ENCODE data around the gene BOLA1. TPM values are rescaled to one million over a fixed set of nuclear protein-coding genes. Genes with fewer than 3 reads are reported as not detected.

Gene BOLA1
- total RNA-seq, 2 donors from 2014 or later = 9.6 to 35.5 TPM

GRCh38 chr1:149931212-149931790 lies 31.9 kb downstream of the BOLA1 start:
- WGBS, 2 donors = 77 to 78% methylated on average over 13 of the region's 13 CpGs
- H3K9me3 ChIP-seq = no peaks in the 10 kb centered on the region
- no peak for ATAC-seq
- no peak overlapping the region for H3K27ac ChIP-seq
- H3K27me3 ChIP-seq = no peaks in the 10 kb centered on the region
- H3K4me3 ChIP-seq = no peak overlapping the region
- H3K36me3 ChIP-seq (replicated peaks in 1 of 2; ENCODE audit: insufficient read depth in 1 of 2, low read depth in 2 of 2) = no peaks in the 10 kb centered on the region
- no peak for TF ChIP-seq POLR2A (IDR thresholded peaks at IDR 0.05)
- no peak for TF ChIP-seq CTCF (IDR thresholded peaks at IDR 0.05)
- peaks cover 23% of the 10 kb centered on the region for H3K4me1 ChIP-seq
- intact Hi-C loops (cut with DNase I) = no loop called here
- no peak for DNase-seq

- Histone ChIP-seq H3K4me3 (no peak overlapping the region), H3K27me3 (no peaks in the 10 kb centered on the region), H3K36me3 (replicated peaks in 1 of 2; ENCODE audit: insufficient read depth in 1 of 2, low read depth in 2 of 2) (no peaks in the 10 kb centered on the region), H3K4me1 (peaks cover 27% of the 10 kb centered on the region), H3K9me3 (no peaks in the 10 kb centered on the region), H3K27ac (no peak overlapping the region)
- 88 to 90% methylated on average over 8 of the region's 8 CpGs for WGBS, 2 donors
- DNase-seq (no peak), ATAC-seq (no peak)
- intact Hi-C loops (cut with DNase I) = no loop called here
- TF ChIP-seq POLR2A (IDR thresholded peaks at IDR 0.05) (no peak), CTCF (IDR thresholded peaks at IDR 0.05) (no peak)
Observed at GRCh38 chr1:149932474-149932873, 33.1 kb downstream of the BOLA1 start.

GRCh38 chr1:149933208-149933607 lies 33.8 kb downstream of the BOLA1 start:
- TF ChIP-seq POLR2A (IDR thresholded peaks at IDR 0.05) = no peak
- no peak for TF ChIP-seq CTCF (IDR thresholded peaks at IDR 0.05)
- DNase-seq = no peak
- WGBS, 2 donors = 80 to 94% methylated on average over 4 of the region's 4 CpGs
- Histone ChIP-seq H3K4me1 (peaks cover 32% of the 10 kb centered on the region), H3K9me3 (no peaks in the 10 kb centered on the region), H3K27me3 (no peaks in the 10 kb centered on the region), H3K36me3 (replicated peaks in 1 of 2; ENCODE audit: insufficient read depth in 1 of 2, low read depth in 2 of 2) (no peaks in the 10 kb centered on the region), H3K27ac (no peak overlapping the region), H3K4me3 (no peak overlapping the region)
- ATAC-seq = no peak
- intact Hi-C loops (cut with DNase I) = no loop called here

- H3K27ac ChIP-seq = no peak overlapping the region
- intact Hi-C loops (cut with DNase I) = no loop called here
- no peaks in the 10 kb centered on the region for H3K36me3 ChIP-seq (replicated peaks in 1 of 2; ENCODE audit: insufficient read depth in 1 of 2, low read depth in 2 of 2)
- no peak overlapping the region for H3K4me3 ChIP-seq
- DNase-seq = no peak
- H3K27me3 ChIP-seq = no peaks in the 10 kb centered on the region
- TF ChIP-seq POLR2A (IDR thresholded peaks at IDR 0.05) = no peak
- no peak for TF ChIP-seq CTCF (IDR thresholded peaks at IDR 0.05)
- H3K4me1 ChIP-seq = peaks cover 38% of the 10 kb centered on the region
- 47 to 61% methylated on average over 2 of the region's 2 CpGs for WGBS, 2 donors
- ATAC-seq = no peak
- no peaks in the 10 kb centered on the region for H3K9me3 ChIP-seq
Observed at GRCh38 chr1:149934356-149934755, 35.0 kb downstream of the BOLA1 start.
